GOT3 (cell line): ENCODE results near the gene C6.
"Not testable (repeated sequence)": the region's sequence is repeated elsewhere in the genome, so short reads cannot be mapped to it uniquely, and the experiment has no call there.

Experiments
- DNase-seq: peaks from one replicate; lab custom pipeline; 2025; ENCODE audit warnings: mixed read lengths; lab: John Stamatoyannopoulos, UW

Gene C6

DNA sequence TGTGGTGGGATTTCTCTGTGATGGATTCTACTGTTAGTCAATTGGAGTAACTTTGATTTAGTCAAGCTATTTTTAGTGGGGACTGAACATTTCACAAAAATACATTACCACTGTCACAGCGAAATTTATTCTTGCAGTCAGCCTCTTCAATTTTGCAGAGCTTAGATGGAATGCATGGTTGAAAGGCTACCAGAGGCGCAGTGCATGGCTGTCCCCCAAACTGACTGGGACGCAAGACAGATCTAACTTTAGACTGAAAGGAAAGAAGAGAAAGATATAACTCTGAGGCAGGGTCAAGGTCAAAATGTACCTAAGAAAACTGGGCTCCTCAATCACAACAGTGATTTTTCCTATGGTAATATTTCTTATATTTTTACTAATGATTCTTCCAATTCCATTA, 13.7 kb downstream of the C6 start:
- DNase-seq = no peak

DNA sequence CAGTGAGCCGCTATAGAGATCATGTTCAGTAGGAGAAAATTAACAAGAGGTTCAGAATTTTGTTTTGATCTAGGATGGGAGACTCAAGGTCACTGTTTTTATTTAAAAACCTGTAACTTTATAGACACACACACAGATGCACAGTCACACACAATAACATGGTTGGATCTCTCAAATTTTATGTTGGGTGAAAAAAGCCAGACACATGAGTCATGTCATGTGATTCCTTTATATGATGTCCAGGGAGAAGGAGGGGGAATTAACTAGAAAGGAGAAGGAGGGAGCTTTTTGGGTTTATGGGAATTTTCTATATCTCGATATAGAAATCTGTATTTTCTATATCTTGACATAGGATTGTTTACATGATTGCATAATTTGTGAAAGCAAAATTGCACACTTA, 17.1 kb downstream of the C6 start:
- DNase-seq = no peak

DNA sequence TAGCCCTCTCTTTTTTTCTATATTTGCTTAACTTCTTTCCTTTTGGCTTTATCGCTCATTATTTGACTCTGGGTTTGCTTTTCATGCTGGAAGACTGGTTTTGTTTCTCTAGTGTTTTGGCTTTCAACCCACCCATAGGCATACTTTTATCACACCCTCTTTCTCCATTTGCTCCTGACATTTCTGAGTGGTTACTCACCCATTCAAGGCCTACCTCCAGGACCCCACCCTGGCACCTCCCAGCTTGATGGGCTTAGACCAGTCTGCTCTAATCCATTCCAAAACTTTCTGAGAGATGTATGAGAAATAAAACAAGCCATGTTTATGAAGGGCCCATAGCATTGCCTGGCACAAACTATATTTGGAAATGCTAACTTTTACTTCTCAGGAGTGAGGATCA, 18.1 kb downstream of the C6 start:
- DNase-seq = no peak

DNA sequence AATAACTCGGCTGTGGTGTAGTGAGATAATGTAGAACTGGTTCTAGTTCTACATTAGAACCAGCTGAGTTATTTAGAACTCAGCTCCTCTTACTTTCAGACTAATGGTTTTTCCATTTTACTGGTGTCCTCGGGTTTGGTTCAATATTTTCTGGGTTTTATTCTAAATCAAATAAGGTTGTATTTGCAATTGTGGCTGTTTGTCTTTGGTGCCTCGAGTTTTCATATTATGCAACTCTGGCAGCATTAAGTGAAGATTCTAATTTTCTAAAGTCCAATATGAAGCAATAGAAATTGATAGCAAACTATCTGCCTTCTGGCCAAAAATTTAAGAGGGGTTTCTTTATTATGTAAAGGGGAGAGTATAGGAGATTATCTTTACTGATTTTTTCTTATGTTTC, 19.0 kb downstream of the C6 start:
- no peak for DNase-seq

DNA sequence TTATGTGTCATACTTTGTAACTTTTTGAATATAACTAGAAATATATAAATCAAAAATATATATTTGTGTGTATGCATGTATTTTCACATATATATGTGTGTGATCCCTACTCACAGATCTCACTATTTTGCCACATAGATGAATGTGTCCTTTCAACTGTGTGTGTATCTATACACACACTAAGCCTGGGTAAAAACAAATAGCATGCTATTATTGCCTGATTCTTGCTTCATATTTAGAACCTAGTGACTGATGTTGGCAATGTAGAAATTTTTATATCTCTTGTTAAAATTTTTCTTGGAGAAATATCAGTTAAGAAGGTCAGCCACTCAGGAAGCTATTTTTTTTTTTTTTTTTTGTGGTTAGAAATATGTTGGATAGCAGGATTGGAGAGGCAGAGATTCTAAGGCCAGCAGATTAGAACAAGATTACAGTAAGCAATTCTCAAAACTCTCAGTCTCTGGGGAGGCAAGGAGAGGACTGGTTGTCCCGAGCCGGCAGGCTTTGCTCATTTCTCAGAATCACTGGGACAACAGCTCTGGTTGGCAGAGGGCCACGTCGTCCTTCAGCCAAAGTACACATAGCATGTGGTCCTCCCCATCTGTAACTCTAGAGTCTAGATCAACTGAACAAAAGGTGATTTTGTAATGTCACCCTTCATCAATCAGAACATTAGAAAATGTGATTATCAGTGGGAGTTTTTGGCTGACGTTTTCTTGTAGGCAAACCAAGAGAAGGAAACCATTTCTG, 19.7 kb downstream of the C6 start:
- DNase-seq = no peak

DNA sequence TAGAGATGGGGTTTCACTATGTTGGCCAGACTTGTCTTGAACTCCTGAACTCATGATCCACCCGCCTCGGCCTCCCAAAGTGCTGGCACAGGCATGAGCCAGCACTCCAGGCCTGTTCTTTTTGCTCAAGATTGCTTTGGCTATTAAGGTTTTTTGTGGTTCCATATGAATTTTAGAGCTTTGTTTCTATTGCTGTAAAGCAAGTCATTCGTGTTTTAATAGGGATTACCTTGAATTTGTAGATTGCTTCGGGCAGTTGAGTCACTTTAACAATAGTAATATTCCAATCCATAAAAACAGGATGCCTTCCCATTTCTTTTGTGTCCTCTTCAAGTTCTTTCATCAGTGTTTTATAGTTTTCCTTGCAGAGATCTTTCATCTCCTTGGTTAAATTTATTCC, 22.1 kb downstream of the C6 start:
- no peak for DNase-seq

DNA sequence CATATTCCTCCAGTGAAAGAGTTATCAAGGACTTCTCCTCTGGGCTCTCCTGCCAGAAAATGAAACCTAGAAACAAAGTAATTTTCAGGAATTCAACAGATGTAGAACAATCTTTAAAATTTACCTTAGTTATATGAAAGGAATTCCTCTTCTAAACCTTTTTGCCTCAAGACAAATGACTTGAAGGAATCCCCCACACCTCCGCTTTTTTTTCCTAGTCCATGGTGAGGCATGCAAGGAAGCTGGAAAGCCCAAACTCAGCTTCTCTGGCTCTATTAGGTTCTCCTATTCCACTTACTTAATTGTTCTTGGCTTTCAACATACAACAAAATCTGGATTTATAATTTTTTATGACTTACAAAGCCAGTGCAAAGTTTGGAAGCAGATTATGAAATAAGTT, 27.2 kb downstream of the C6 start:
- no peak for DNase-seq

DNA sequence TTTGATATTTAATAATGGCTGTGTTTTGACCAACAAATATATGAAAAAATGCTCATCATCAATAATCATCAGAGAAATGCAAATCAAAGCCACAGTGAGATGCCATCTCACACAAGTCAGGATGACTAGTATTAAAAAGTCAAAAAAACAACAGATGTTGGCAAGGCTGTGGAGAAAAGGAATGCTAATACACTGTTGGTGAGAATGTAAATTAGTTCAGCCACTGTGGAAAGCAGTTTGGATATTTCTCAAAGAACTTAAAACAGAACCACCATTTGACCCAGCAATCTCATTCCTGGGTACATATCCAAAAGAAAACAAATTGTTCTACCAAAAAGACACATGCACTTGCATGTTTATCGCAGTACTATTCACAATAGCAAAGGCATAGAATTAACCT, 30.0 kb downstream of the C6 start:
- DNase-seq = not testable (repeated sequence)

DNA sequence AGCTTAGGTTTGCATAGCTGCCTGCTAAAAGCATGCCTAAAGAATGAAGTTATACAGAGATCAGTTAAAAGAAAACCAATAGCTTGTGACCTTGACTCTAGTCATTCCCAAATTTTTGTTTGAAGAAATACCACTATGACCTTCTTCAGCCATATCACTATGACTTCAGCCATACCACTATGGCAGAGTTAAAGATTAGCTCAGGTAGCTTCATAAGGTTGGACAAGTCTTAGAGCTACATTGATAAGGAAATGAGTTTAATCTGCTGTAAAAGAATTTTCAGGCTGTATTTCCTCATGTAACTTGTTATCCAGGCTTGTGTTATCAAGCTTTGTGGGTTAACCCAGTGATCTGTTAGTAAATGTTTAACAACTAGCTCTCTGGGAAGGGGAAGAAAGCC, 30.7 kb downstream of the C6 start:
- no peak for DNase-seq

DNA sequence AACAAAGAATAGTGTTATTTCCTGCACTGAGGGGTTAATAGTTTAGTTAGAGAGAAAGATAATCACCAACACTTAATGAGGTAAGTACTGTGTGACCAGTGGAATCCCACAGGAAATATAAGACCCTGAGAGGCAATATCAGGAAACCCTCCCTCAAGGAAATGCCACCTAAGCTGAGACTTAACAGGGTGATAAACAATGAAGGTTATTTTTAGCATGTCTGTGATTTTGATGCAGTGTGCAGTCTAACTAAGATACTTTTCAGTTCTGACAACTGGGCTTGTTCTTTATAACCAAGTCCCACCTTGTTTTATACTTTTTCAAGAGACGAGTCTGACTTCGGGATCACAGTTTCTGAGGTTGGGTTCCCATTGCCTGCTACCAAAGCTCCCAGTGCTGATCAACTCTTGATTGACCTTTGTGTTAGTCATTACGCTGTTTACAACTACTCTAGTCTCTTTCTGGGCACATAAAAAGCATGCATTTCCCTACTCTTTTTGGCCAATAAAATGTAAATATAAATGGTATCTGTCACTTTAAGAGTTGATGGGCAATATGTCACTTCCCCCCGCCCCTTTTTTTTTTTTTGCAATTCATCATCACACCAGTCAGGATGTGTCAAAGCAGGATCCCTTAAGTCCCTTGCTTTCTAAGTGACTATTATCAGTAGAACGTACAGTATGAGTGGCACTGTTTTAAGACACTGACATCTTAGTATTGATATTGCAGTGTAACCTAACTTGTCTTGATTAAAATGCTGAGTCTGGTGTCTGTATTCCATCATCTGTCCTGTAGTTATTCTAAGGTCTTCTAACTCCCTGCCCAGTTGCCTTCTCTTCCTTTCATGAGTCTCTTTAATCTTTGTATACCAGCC, 31.4 kb downstream of the C6 start:
- DNase-seq = no peak

DNA sequence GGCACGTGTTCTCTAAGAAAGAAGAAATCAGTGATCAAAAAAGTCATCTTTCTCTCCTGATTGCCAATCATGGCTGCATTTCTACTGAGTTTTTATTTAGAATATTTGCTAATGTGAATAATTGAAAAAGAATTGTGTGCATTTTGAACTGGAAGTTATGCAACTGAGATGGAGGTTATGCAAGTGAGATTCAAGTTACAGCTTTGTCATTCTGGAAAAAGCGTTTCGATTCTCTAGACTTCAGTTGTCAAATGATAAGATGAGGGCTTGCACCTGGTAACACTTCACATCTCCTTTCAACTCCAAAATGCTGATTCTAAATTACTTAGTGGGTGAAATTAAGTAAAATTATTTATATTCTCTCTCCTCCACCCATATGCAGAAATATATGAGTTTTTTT, 36.4 kb downstream of the C6 start:
- DNase-seq = no peak

DNA sequence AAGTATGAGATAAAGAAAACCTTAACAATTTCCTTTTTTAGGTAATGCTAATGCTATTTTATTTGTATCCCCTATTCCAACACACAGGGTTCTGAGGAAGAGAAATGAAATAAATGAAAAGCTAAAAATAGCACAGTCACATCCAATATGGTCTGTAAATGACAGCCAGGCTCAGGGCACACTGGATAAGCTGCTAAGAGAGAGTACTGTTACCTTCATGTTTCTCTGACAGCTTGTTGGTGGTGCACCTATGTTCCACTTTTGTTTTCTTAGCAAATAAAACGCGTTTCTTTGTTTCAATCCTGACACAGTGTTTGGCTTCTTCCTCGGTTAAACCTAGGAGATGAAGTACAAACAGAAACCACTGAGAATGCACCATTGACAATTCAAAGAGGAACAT, 41.3 kb downstream of the C6 start:
- no peak for DNase-seq

DNA sequence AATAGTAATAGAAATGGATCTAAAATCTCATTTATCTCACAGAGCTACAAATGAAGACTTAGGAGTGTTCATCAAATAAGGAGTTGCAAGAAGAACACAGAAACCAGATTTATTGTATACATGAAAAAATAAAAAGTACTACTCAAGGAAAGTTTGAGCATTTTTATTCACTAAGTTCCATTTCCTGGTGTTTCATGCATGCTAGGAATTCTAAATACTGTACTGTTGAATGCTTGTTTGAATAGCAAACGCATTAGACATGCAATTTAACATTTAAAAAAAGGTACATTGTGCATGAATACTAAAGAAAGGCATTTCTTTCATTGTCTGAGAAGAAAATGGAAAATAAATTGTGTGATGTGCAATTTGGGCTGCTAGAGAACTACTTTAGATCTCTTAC, 52.1 kb downstream of the C6 start:
- no peak for DNase-seq

DNA sequence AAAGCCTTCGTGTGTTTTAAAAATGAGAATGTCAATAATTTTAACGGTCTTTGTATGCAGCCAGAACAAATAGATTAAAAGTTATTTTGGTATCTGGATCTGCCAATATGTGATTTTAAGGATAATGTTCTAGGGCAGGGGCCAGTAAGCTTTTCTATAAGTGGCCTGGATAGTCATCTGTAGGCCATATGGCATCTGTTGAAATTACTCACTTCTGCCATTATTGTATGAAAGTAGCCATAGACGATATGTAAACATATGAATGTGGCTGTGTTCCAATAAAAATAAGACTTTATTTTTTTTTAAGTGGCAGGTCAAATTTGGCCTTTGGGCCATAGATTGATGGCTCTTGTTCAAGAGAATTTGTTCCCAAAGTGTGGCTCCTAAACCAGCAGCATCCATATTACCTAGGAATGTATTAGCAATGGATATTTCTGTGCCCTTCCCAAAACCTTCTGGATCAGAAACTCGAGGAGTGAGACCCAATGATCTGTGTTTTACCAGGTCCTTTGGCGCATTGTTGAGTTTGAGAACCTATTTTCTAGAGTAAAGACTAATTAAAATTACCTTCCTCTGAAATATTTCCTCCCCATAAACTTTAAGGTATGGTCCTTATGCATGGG, 55.9 kb downstream of the C6 start:
- DNase-seq = no peak

DNA sequence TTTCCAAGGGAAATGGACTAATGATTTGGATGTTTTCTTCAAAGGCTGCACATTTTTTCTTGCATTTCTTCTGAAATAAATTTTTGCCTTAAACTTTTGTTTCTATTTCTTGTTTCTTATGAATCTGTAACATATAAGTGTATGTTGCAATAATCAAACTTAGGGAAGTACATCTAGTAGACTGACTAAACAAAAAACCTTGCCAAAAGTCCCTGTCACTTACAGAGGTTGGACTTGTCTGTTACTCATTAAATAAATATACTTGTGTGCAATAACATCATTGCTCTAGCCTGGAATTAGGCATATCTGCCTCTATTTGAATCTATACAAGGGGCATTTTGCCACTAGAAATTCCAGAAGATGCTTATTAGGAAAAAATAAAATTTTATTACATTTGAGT, 56.6 kb downstream of the C6 start:
- no peak for DNase-seq

DNA sequence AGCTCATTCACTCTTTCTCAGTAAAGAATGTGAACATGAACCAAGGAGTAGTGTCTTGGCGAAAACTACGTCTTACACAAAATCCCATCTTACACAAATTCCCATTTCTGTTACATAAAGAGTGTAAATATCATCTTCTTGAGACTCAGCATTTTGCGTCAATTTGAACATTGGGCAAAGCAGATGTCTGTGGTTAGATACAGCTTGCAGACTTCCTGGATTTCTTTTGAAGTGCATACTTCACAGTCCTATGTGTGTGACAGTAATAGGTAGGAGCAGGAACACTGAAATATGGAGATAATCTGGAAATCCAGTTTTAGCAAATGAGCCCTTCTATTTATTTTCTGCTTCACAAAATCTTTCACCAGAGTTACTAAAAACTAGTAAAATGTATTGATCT, 58.8 kb downstream of the C6 start:
- DNase-seq = no peak

DNA sequence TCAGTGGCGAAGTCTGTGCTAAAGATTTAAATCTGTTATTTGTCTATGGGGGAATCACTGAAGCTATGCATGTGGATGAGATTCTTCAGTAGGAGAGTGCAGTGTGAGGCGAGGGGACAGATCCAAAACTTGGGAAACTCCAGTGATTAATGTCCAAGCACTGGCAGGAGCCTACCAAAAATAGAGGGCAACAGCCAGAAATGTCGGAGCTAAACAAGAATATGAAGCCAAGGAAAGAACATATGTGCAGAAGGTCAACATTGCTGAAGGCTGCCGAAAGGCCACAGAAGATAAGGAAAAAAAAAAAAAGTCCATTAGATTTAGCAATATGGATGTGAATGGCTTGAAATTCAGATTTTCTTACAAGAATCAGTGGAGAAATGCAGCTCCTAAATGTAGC, 61.8 kb downstream of the C6 start:
- no peak for DNase-seq

DNA sequence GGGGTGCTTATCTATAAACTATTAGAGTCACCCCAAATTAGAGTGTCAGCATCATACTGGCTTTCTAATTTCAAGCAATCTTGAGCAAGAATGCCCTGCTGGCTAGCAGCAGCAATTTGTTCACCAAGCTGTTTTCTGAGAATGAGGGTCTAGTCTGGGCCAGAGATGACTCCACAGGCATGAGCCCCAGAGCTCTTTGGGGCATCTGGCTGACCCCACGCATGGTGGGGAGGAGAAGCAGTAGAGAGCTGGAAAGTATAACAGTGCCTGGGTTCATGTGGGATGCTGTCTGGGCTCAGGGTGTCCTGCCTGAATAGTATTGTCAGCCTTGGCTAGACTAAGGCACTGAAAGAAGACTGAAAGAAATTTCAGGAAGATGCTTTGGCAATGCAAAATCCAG, 64.9 kb downstream of the C6 start:
- DNase-seq = no peak

DNA sequence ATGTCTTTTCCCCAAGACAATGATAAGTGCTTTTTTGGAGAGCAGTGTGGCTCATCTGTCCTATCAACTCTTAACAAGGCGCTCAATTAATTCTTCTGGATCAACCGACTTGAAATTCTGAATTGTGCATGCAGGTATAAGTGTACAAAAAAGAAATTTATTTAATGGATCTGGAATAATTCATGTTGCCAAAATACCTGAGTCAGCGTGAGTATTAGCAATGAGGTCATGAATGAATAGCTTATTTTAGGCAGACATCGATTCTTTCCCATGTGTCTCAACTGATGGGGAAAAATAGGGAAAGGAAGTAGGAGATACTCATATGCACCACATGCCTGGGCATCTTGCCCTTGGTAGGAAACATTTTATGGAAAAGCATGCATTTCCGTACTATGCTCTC, 68.0 kb downstream of the C6 start:
- no peak for DNase-seq

DNA sequence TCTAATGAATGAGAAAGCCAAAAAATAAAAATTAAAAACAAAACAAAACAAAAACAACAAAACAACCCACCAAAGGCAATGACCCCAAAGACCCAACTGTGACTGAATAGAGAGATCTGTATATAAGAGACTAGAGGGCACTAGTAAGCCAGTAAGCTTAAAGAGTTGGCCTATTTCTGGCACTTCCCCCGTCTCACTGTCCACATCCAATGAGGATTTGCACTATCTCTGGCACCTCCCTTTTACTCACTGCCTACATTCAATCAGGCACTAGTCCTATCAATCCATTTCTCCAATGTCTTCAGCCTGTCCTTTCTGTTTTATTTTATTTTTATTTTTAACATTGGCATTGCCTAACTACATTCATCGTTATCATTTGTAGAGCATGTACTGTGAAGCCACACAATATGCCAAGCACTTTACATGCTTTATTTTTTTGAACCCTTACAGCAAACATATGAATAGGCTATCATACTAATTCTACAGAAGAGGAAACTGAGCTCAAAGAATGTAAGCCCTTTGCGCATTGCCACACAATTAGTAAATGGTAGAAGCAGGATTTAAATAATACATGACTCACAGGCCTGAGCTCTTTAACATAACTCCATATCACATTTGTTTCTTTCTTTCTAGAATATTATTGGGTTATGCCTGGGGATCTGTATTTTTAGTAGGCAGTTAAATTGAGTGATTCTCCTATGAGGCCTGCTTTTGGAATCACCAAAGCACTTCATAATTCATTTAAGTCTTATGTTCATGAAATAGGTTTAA, 70.0 kb downstream of the C6 start:
- no peak for DNase-seq

DNA sequence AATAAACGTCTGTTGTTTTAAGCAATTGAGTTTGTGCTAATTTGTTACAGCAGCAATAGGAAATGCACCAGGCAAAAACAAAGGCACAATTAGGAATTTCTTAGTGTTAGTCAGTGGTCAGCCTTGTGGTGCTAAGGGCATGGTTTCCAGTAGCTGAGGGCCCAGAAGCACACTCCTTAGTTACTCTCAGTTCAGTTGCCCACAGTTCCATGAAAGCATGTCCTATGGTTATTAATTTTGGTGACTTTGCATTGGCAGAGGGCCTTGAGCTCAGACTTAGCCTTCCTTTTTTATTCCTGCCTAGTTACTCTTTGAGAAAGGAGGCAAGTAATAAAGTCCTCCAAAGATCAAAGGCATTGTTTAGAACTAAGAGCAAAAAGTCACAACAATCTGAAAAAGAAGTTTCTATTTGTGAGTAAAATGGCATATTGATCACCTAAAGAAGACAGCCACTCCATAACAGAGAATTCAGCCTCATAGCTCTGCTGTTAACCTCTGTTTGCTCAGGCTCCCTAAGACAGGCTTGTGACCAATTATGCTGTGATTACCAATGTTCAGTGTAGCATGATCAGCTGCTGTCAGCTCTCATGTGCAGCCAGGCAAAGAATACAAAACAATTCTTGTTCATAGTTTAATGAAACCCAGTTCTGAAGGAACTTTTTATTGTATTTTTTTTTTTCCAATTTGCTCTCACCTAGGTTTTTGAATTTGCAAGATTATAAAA, 85.2 kb downstream of the C6 start:
- no peak for DNase-seq

DNA sequence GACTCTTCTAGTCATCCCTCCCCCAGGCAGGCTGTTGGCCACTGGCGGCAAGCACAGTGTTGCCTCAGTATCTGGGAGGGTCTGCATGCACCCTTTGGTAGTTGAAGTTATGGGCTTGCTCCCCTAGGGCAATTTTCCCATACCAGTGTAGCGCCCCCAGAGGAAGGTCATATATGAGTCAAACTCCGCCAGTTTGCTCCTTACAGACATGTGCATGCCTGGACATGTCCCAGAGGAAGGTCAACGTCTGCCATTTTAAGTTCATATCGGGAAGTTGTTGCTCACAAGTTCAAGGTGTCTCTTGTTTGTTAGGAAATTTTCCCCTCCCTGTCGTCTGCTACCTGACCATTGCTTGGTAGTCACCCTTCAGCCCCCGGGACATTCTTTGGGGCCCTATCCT, 90.9 kb downstream of the C6 start:
- no peak for DNase-seq
